ENCODE results near the gene ATRNL1. TPM values are rescaled to one million over a fixed set of nuclear protein-coding genes. Genes with fewer than 3 reads are reported as not detected.

Gene ATRNL1
- total RNA-seq, 1 donor from 2014 or later: 66.0 TPM

DNA sequence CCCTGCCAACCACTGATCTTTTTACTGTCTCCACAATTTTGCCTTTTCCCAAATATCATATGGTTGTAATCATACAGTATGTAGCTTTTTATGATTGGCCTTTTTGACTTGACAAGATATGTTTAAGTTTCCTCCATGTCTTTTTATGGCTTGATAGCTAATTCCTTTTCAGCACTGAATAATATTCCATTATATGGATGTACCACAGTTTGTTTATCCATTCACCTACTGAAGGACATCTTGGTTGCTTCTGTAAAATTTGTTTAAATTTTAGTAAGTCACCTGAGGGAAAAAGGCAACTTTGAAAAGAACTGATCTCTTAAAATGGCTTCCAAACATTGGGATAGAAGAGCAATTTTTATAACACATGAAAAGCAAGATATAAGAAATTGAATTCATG is 43.5 kb downstream of the ATRNL1 start:
- Mint-ChIP-seq H3K9me3 (ENCODE audit: low read depth) (peaks cover 7% of the 10 kb centered on the region), H3K27ac (ENCODE audit: unreplicated experiment) (no peak overlapping the region), H3K36me3 (ENCODE audit: low read depth) (peaks cover 17% of the 10 kb centered on the region), H3K27me3 (ENCODE audit: low read depth) (no peaks in the 10 kb centered on the region), H3K4me1 (ENCODE audit: low read depth) (no peaks in the 10 kb centered on the region), H3K4me3 (ENCODE audit: unreplicated experiment) (no peak overlapping the region)
- TF ChIP-seq, protein P1, sequence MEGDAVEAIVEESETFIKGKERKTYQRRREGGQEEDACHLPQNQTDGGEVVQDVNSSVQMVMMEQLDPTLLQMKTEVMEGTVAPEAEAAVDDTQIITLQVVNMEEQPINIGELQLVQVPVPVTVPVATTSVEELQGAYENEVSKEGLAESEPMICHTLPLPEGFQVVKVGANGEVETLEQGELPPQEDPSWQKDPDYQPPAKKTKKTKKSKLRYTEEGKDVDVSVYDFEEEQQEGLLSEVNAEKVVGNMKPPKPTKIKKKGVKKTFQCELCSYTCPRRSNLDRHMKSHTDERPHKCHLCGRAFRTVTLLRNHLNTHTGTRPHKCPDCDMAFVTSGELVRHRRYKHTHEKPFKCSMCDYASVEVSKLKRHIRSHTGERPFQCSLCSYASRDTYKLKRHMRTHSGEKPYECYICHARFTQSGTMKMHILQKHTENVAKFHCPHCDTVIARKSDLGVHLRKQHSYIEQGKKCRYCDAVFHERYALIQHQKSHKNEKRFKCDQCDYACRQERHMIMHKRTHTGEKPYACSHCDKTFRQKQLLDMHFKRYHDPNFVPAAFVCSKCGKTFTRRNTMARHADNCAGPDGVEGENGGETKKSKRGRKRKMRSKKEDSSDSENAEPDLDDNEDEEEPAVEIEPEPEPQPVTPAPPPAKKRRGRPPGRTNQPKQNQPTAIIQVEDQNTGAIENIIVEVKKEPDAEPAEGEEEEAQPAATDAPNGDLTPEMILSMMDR (IDR thresholded peaks at IDR 0.05): no peak
- DNase-seq (ENCODE audit: low spot score): no peak

- H3K9me3 Mint-ChIP-seq (ENCODE audit: low read depth): peaks cover 5% of the 10 kb centered on the region
- TF ChIP-seq, protein P1 (IDR thresholded peaks at IDR 0.05): peak; percentile 89
- H3K4me1 Mint-ChIP-seq (ENCODE audit: low read depth): peaks cover 3% of the 10 kb centered on the region
- H3K27ac Mint-ChIP-seq (ENCODE audit: unreplicated experiment): no peak overlapping the region
- peaks cover 11% of the 10 kb centered on the region for H3K36me3 Mint-ChIP-seq (ENCODE audit: low read depth)
- no peaks in the 10 kb centered on the region for H3K27me3 Mint-ChIP-seq (ENCODE audit: low read depth)
- H3K4me3 Mint-ChIP-seq (ENCODE audit: unreplicated experiment): no peak overlapping the region
- no peak for DNase-seq (ENCODE audit: low spot score)
Measured at GRCh38 chr10:115141254-115141653, 48.1 kb downstream of the ATRNL1 start.

- H3K4me1 Mint-ChIP-seq (ENCODE audit: low read depth): peaks cover 13% of the 10 kb centered on the region
Measured at GRCh38 chr10:115157357-115157756, 64.2 kb downstream of the ATRNL1 start.

DNA sequence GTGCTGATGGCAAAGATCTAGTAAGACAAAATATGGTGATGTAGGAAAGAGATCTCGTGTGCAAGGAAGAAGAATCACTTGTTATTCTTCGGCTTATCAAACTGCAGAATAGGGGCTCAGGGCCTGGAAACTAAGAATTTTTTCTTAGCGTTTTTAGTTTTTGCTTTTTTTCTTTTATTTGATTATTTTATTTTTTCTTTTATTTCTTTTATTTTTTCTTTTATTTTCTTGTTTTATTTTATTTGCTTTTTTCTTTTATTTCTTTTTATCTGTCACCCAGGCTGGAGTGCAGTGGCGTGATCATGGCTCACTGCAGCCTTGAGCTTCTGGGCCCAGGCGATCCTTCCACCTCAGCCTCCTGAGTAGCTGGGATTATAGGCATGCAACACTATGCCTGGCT is 70.0 kb downstream of the ATRNL1 start:
- H3K27ac Mint-ChIP-seq (ENCODE audit: unreplicated experiment): no peak overlapping the region
- H3K36me3 Mint-ChIP-seq (ENCODE audit: low read depth): peaks cover 12% of the 10 kb centered on the region
- peaks cover 3% of the 10 kb centered on the region for H3K9me3 Mint-ChIP-seq (ENCODE audit: low read depth)
- TF ChIP-seq, protein P1 (IDR thresholded peaks at IDR 0.05): no peak
- H3K4me1 Mint-ChIP-seq (ENCODE audit: low read depth): no peaks in the 10 kb centered on the region
- H3K27me3 Mint-ChIP-seq (ENCODE audit: low read depth): no peaks in the 10 kb centered on the region
- no peak for DNase-seq (ENCODE audit: low spot score)
- H3K4me3 Mint-ChIP-seq (ENCODE audit: unreplicated experiment): no peak overlapping the region

More at GRCh38 chr10:115157357-115157756, 64.2 kb downstream of the ATRNL1 start:
- TF ChIP-seq, protein P1 (IDR thresholded peaks at IDR 0.05): no peak
- Mint-ChIP-seq H3K4me3 (ENCODE audit: unreplicated experiment) (no peak overlapping the region), H3K36me3 (ENCODE audit: low read depth) (peaks cover 2% of the 10 kb centered on the region), H3K27ac (ENCODE audit: unreplicated experiment) (no peak overlapping the region), H3K9me3 (ENCODE audit: low read depth) (no peaks in the 10 kb centered on the region), H3K27me3 (ENCODE audit: low read depth) (no peaks in the 10 kb centered on the region)
- no peak for DNase-seq (ENCODE audit: low spot score)

DNA sequence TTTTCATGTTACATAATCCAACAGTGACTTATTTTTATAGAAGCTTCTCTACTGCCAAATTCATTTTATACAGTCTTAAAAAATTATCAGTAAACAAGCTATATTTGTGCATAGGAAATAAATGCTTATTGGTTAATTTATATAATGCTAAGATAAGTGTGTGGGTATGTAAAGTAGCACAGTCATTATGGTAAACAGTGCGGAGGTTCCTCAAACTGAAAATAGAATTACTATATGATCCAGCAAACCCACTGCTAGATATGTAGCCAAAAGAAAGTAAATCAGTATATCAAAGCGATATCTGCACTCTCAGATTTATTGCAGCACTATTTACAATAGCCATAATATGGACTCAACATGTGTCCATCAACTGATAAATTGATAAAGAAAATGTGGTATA is 71.1 kb downstream of the ATRNL1 start:
- Mint-ChIP-seq H3K27ac (ENCODE audit: unreplicated experiment) (no peak overlapping the region), H3K9me3 (ENCODE audit: low read depth) (peaks cover 3% of the 10 kb centered on the region), H3K27me3 (ENCODE audit: low read depth) (no peaks in the 10 kb centered on the region), H3K4me1 (ENCODE audit: low read depth) (no peaks in the 10 kb centered on the region), H3K36me3 (ENCODE audit: low read depth) (peaks cover 12% of the 10 kb centered on the region), H3K4me3 (ENCODE audit: unreplicated experiment) (no peak overlapping the region)
- no peak for DNase-seq (ENCODE audit: low spot score)
- TF ChIP-seq, protein P1 (IDR thresholded peaks at IDR 0.05): no peak
